Medulla oblongata (tissue), 1 donor: ENCODE measurements around the gene PDLIM4.
A peak's percentile ranks its signal among the peaks of the same experiment; 100 is the strongest.

Experiments used
- DNase-seq: peaks from one replicate; pipeline ENCODE4 v3.0.0-alpha.2; 2015; ENCODE audit errors: extremely low spot score

The PDLIM4 gene

GRCh38 chr5:132283423-132284043 is 26.0 kb downstream of the PDLIM4 start:
- no peak for DNase-seq

GRCh38 chr5:132289097-132289496 is 31.6 kb downstream of the PDLIM4 start:
- no peak for DNase-seq

- DNase-seq: no peak
Measured at GRCh38 chr5:132291026-132291425, 33.5 kb downstream of the PDLIM4 start.

- DNase-seq: peak; percentile 73
Measured at GRCh38 chr5:132293066-132293991, 35.8 kb downstream of the PDLIM4 start.

GRCh38 chr5:132293992-132294727 is 36.7 kb downstream of the PDLIM4 start, which contains the start of gene SLC22A4:
Gene SLC22A4, plus strand, starts transcription at chr5:132294394. Its CDS starts 223 bp downstream, at chr5:132294617.
- DNase-seq: peak; percentile 91

GRCh38 chr5:132294728-132295504 is 37.4 kb downstream of the PDLIM4 start:
- DNase-seq: no peak

- no peak for DNase-seq
Measured at GRCh38 chr5:132295505-132296411, 38.3 kb downstream of the PDLIM4 start.

GRCh38 chr5:132296412-132297016 is 39.0 kb downstream of the PDLIM4 start:
- no peak for DNase-seq

- no peak for DNase-seq
Measured at GRCh38 chr5:132297211-132297940, 39.9 kb downstream of the PDLIM4 start.

- no peak for DNase-seq
Measured at GRCh38 chr5:132298298-132299212, 41.1 kb downstream of the PDLIM4 start.

GRCh38 chr5:132299917-132300316 is 42.4 kb downstream of the PDLIM4 start:
- DNase-seq: no peak

- DNase-seq: no peak
Measured at GRCh38 chr5:132300577-132301343, 43.3 kb downstream of the PDLIM4 start.

- DNase-seq: no peak
Measured at GRCh38 chr5:132301344-132302271, 44.1 kb downstream of the PDLIM4 start.

- no peak for DNase-seq
Measured at GRCh38 chr5:132302413-132302812, 44.9 kb downstream of the PDLIM4 start.

GRCh38 chr5:132303589-132303988 is 46.1 kb downstream of the PDLIM4 start:
- DNase-seq: no peak

GRCh38 chr5:132305420-132305819 is 47.9 kb downstream of the PDLIM4 start:
- DNase-seq: no peak
